Gastroesophageal sphincter (tissue), 2 donors: Measurements from ENCODE around the gene METTL4.

Source experiments
- EP300 ChIP-seq: sonication (generic); formaldehyde crosslinking; IDR thresholded peaks from one replicate; pipeline ENCODE4 v1.6.1; 2017; ENCODE audit warnings: antibody characterized with exemption, mild to moderate bottlenecking
- POLR2AphosphoS5 ChIP-seq: sonication (generic); formaldehyde crosslinking; IDR thresholded peaks from one replicate; pipeline ENCODE4 v1.6.1; 2017; ENCODE audit warnings: antibody characterized with exemption

GRCh38 chr18:2522112-2522511 is 49.2 kb downstream of the METTL4 start:
- TF ChIP-seq POLR2AphosphoS5, result no peak
- TF ChIP-seq EP300, result no peak
